Midbrain (tissue), 1 donor: ENCODE measurements around the gene UIMC1.
"Not testable (repeated sequence)": the region's sequence is repeated elsewhere in the genome, so short reads cannot be mapped to it uniquely, and the experiment has no call there.

Experiments used
- DNase-seq: peaks from one replicate; lab custom pipeline; 2025; lab: John Stamatoyannopoulos, UW

The UIMC1 gene

GRCh38 chr5:177005619-177006264, 837 bp downstream of the UIMC1 start:
- peak; percentile 50 for DNase-seq

GRCh38 chr5:177004961-177005360, 1.6 kb downstream of the UIMC1 start:
- DNase-seq, result no peak

GRCh38 chr5:177003649-177004048, 2.9 kb downstream of the UIMC1 start:
- DNase-seq, result no peak

- not testable (repeated sequence) for DNase-seq
These were observed 7.1 kb downstream of the UIMC1 start for GRCh38 chr5:176999526-176999925.

- no peak for DNase-seq
These were observed 7.8 kb downstream of the UIMC1 start for GRCh38 chr5:176998828-176999227.

- no peak for DNase-seq
These were observed 9.8 kb downstream of the UIMC1 start for GRCh38 chr5:176996780-176997179.

- no peak for DNase-seq
These were observed 10.4 kb downstream of the UIMC1 start for GRCh38 chr5:176995896-176996767.

GRCh38 chr5:176995122-176995490, 11.5 kb downstream of the UIMC1 start:
- no peak for DNase-seq

- no peak for DNase-seq
These were observed 12.0 kb downstream of the UIMC1 start for GRCh38 chr5:176994460-176995121.

- not testable (repeated sequence) for DNase-seq
These were observed 13.5 kb downstream of the UIMC1 start for GRCh38 chr5:176993081-176993480.

GRCh38 chr5:176987583-176987982, 19.0 kb downstream of the UIMC1 start:
- no peak for DNase-seq

- no peak for DNase-seq
These were observed 20.3 kb downstream of the UIMC1 start for GRCh38 chr5:176986280-176986679.

- DNase-seq, result no peak
These were observed 21.1 kb downstream of the UIMC1 start for GRCh38 chr5:176985516-176985915.

- DNase-seq, result not testable (repeated sequence)
These were observed 22.4 kb downstream of the UIMC1 start for GRCh38 chr5:176984176-176984575.

- DNase-seq, result not testable (repeated sequence)
These were observed 23.0 kb downstream of the UIMC1 start for GRCh38 chr5:176983593-176983992.

GRCh38 chr5:176983112-176983511, 23.5 kb downstream of the UIMC1 start:
- not testable (repeated sequence) for DNase-seq

- DNase-seq, result no peak
These were observed 25.8 kb downstream of the UIMC1 start for GRCh38 chr5:176980818-176981217.

GRCh38 chr5:176979669-176980068, 26.9 kb downstream of the UIMC1 start:
- no peak for DNase-seq

GRCh38 chr5:176965633-176966032, 40.9 kb downstream of the UIMC1 start:
- no peak for DNase-seq

GRCh38 chr5:176959051-176959450, 47.5 kb downstream of the UIMC1 start:
- peak; percentile 21 for DNase-seq

GRCh38 chr5:176956756-176957155, 49.8 kb downstream of the UIMC1 start:
- no peak for DNase-seq

- DNase-seq, result no peak
These were observed 50.7 kb downstream of the UIMC1 start for GRCh38 chr5:176955895-176956294.

- DNase-seq, result no peak
These were observed 52.5 kb downstream of the UIMC1 start for GRCh38 chr5:176954050-176954449.
